Upper lobe of right lung (tissue), 1 donor: ENCODE measurements around the gene LKAAEAR1. TPM values are rescaled to one million over a fixed set of nuclear protein-coding genes. Genes with fewer than 3 reads are reported as not detected.
A peak's percentile ranks its signal among the peaks of the same experiment; 100 is the strongest.

Experiments
- ATAC-seq: fragments of 200-7000 bp; cut with Tn5 transposase; one replicate; pipeline ENCODE4 v1.9.1; 2020; ENCODE audit warnings: mild to moderate bottlenecking, moderate library complexity
- DNase-seq: peaks from one replicate; pipeline ENCODE4 v3.0.0-alpha.2; 2020
- H3K27ac ChIP-seq: fragments of 200-600 bp; one replicate; pipeline ENCODE4 v1.8.0; 2022
- H3K27me3 ChIP-seq: fragments of 200-600 bp; one replicate; pipeline ENCODE4 v1.8.0; 2022; ENCODE audit warnings: mild to moderate bottlenecking
- H3K36me3 ChIP-seq: fragments of 200-600 bp; one replicate; pipeline ENCODE4 v1.8.0; 2022
- H3K4me1 ChIP-seq: fragments of 200-600 bp; one replicate; pipeline ENCODE4 v1.8.0; 2022
- H3K4me3 ChIP-seq: fragments of 200-600 bp; one replicate; pipeline ENCODE4 v1.8.0; 2022; ENCODE audit warnings: mild to moderate bottlenecking
- H3K9me3 ChIP-seq: fragments of 200-600 bp; one replicate; pipeline ENCODE4 v1.8.0; 2022
- CTCF ChIP-seq: fragments of 200-600 bp; IDR thresholded peaks from one replicate; pipeline ENCODE4 v1.8.0; 2022; ENCODE audit warnings: antibody characterized with exemption
- intact Hi-C: fragments of 100-400 bp; cut with DNase I; formaldehyde crosslinking; loops from one replicate; pipeline ENCODE4 v1.11.0; 2022
- total RNA-seq: library from RNA; stranded (reverse); fragmentation: NEBNext Ultra II Directional; extraction: Animal tissue kit (Norgen Biotek cat#: 25700); gene quantifications from one replicate; pipeline ENCODE4 v1.2.1, GENCODE V29; 2021
- donor health status: DM: no; HTN: yes; CAD: no; lungs with severe emphysema.

The LKAAEAR1 gene
- total RNA-seq, 1 donor from 2014 or later: not detected

- no peaks in the 10 kb centered on the region for H3K9me3 ChIP-seq
- peaks cover 15% of the 10 kb centered on the region for H3K36me3 ChIP-seq
- H3K27ac ChIP-seq: peak overlapping the region; percentile 83
- intact Hi-C loops: no loop called here
- no peak for ATAC-seq
- TF ChIP-seq CTCF: no peak
- H3K27me3 ChIP-seq: no peaks in the 10 kb centered on the region
- H3K4me1 ChIP-seq: peaks cover 17% of the 10 kb centered on the region
- peak overlapping the region; percentile 71 for H3K4me3 ChIP-seq
- DNase-seq: no peak
Observed at GRCh38 chr20:64077541-64077875, 6.7 kb downstream of the LKAAEAR1 start.

GRCh38 chr20:64077094-64077493, 7.1 kb downstream of the LKAAEAR1 start:
- TF ChIP-seq CTCF: no peak
- DNase-seq (no peak), ATAC-seq (peak; percentile 30)
- peak overlapping the region; percentile 83 for H3K27ac ChIP-seq
- H3K4me1 ChIP-seq: peaks cover 17% of the 10 kb centered on the region
- peak overlapping the region; percentile 71 for H3K4me3 ChIP-seq
- H3K36me3 ChIP-seq: peaks cover 15% of the 10 kb centered on the region
- no peaks in the 10 kb centered on the region for H3K9me3 ChIP-seq
- intact Hi-C loops: no loop called here
- no peaks in the 10 kb centered on the region for H3K27me3 ChIP-seq

- Histone ChIP-seq H3K9me3 (no peaks in the 10 kb centered on the region), H3K27ac (peak overlapping the region; percentile 83), H3K36me3 (peaks cover 15% of the 10 kb centered on the region), H3K4me3 (peak overlapping the region; percentile 71), H3K4me1 (peaks cover 17% of the 10 kb centered on the region), H3K27me3 (no peaks in the 10 kb centered on the region)
- ATAC-seq (no peak), DNase-seq (no peak)
- no peak for TF ChIP-seq CTCF
- intact Hi-C loops: no loop called here
Observed at GRCh38 chr20:64076061-64076997, 7.9 kb downstream of the LKAAEAR1 start.

GRCh38 chr20:64075556-64075955, 8.6 kb downstream of the LKAAEAR1 start:
- no peak for ATAC-seq
- intact Hi-C loops: no loop called here
- TF ChIP-seq CTCF: no peak

GRCh38 chr20:64074963-64075362, 9.2 kb downstream of the LKAAEAR1 start:
- Histone ChIP-seq H3K4me1 (peaks cover 17% of the 10 kb centered on the region), H3K9me3 (no peaks in the 10 kb centered on the region), H3K27me3 (no peaks in the 10 kb centered on the region), H3K27ac (no peak overlapping the region), H3K36me3 (peaks cover 15% of the 10 kb centered on the region), H3K4me3 (no peak overlapping the region)
- intact Hi-C loops: no loop called here
- no peak for DNase-seq
- ATAC-seq: no peak
- TF ChIP-seq CTCF: no peak

More at GRCh38 chr20:64075556-64075955, 8.6 kb downstream of the LKAAEAR1 start:
- Histone ChIP-seq H3K27ac (no peak overlapping the region), H3K36me3 (peaks cover 15% of the 10 kb centered on the region), H3K27me3 (no peaks in the 10 kb centered on the region), H3K4me3 (no peak overlapping the region), H3K4me1 (peaks cover 17% of the 10 kb centered on the region), H3K9me3 (no peaks in the 10 kb centered on the region)
- DNase-seq: no peak
